DMS 273 (cell line): ENCODE results near the gene PDZRN4.

Experiments used
- DNase-seq: peaks from one replicate; lab custom pipeline; 2025; ENCODE audit not compliant: unreplicated experiment; lab: John Stamatoyannopoulos, UW

PDZRN4 gene

GRCh38 chr12:41443690-41444089 lies 255.6 kb downstream of the PDZRN4 start:
- no peak for DNase-seq

GRCh38 chr12:41452838-41453407 lies 264.8 kb downstream of the PDZRN4 start:
- no peak for DNase-seq

- no peak for DNase-seq
Observed at GRCh38 chr12:41453409-41453808, 265.3 kb downstream of the PDZRN4 start.

GRCh38 chr12:41459111-41459905 lies 271.2 kb downstream of the PDZRN4 start:
- DNase-seq, result no peak

GRCh38 chr12:41459906-41460214 lies 271.7 kb downstream of the PDZRN4 start:
- no peak for DNase-seq

GRCh38 chr12:41460906-41461305 lies 272.8 kb downstream of the PDZRN4 start:
- no peak for DNase-seq

GRCh38 chr12:41462312-41462711 lies 274.2 kb downstream of the PDZRN4 start:
- no peak for DNase-seq

- DNase-seq, result no peak
Observed at GRCh38 chr12:41465526-41465925, 277.4 kb downstream of the PDZRN4 start.

- DNase-seq, result no peak
Observed at GRCh38 chr12:41466300-41466699, 278.2 kb downstream of the PDZRN4 start.

GRCh38 chr12:41466802-41467201 lies 278.7 kb downstream of the PDZRN4 start:
- DNase-seq, result no peak

GRCh38 chr12:41467591-41468325 lies 279.6 kb downstream of the PDZRN4 start:
- DNase-seq, result no peak

GRCh38 chr12:41468341-41468740 lies 280.2 kb downstream of the PDZRN4 start:
- no peak for DNase-seq

- no peak for DNase-seq
Observed at GRCh38 chr12:41468756-41469155, 280.6 kb downstream of the PDZRN4 start.

GRCh38 chr12:41473441-41473840 lies 285.3 kb downstream of the PDZRN4 start:
- DNase-seq, result no peak

- DNase-seq, result no peak
Observed at GRCh38 chr12:41474001-41474400, 285.9 kb downstream of the PDZRN4 start.

GRCh38 chr12:41476499-41477439 lies 288.6 kb downstream of the PDZRN4 start:
- no peak for DNase-seq

- DNase-seq, result no peak
Observed at GRCh38 chr12:41479426-41479825, 291.3 kb downstream of the PDZRN4 start.

GRCh38 chr12:41485203-41485602 lies 297.1 kb downstream of the PDZRN4 start:
- DNase-seq, result no peak

- DNase-seq, result no peak
Observed at GRCh38 chr12:41486718-41487117, 298.6 kb downstream of the PDZRN4 start.

GRCh38 chr12:41496009-41496408 lies 307.9 kb downstream of the PDZRN4 start:
- DNase-seq, result no peak

- DNase-seq, result no peak
Observed at GRCh38 chr12:41497409-41497808, 309.3 kb downstream of the PDZRN4 start.
